ENCODE measurements around the gene HK1. TPM values are rescaled to one million over a fixed set of nuclear protein-coding genes. Genes with fewer than 3 reads are reported as not detected.

The HK1 gene
- total and polyA plus RNA-seq, 2 of the 13 experiments (the other 11 are each of a cell fraction or from before 2014, with no cell fraction given), result 0.29 to 1.5 TPM

DNA sequence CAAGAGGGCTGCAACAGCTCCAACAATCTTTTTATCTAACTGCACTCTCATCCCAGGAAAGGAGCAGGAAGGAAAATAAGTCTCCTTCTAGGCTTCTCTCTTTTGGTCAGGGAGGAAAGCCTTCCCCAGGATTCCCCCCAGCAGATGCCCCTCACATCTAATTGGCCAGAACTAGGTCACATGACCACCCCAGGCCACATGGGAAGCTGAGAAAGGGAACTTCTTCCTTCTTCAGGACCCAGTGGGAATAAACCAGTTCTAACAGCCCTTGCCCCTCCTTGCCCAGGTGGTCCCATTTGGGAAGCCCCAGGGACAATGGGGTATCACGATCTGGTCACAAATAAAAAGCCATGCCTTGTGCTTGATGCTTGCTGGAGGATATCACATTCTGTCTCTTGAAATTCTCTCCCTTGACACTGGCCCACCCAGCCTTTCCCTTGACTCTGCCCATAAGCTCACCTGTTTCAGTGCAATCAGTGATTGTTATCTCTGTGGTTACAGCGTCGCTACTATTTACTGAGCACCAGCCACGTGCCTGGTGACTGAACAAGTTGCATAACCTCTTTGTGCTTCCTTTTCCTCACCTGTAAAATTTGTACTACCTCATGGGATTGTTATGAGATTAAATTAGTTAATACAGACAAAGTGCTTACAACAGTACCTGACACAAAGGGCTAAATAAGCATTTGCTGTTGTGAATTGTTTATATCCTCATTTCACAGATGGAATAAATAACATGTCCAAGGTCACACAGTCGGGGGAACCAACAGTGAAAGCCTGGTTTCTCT lies 147.4 kb downstream of the HK1 start (continued):
- TF ChIP-seq, protein P1, sequence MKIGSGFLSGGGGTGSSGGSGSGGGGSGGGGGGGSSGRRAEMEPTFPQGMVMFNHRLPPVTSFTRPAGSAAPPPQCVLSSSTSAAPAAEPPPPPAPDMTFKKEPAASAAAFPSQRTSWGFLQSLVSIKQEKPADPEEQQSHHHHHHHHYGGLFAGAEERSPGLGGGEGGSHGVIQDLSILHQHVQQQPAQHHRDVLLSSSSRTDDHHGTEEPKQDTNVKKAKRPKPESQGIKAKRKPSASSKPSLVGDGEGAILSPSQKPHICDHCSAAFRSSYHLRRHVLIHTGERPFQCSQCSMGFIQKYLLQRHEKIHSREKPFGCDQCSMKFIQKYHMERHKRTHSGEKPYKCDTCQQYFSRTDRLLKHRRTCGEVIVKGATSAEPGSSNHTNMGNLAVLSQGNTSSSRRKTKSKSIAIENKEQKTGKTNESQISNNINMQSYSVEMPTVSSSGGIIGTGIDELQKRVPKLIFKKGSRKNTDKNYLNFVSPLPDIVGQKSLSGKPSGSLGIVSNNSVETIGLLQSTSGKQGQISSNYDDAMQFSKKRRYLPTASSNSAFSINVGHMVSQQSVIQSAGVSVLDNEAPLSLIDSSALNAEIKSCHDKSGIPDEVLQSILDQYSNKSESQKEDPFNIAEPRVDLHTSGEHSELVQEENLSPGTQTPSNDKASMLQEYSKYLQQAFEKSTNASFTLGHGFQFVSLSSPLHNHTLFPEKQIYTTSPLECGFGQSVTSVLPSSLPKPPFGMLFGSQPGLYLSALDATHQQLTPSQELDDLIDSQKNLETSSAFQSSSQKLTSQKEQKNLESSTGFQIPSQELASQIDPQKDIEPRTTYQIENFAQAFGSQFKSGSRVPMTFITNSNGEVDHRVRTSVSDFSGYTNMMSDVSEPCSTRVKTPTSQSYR (CRISPR knock-in tag; IDR thresholded peaks at IDR 0.05; ENCODE audit: borderline replicate concordance), result peak; percentile 50; the same call in 1 of the 2 replicates
- TF ChIP-seq FOXA3 (CRISPR knock-in tag; IDR thresholded peaks at IDR 0.05) (peak; percentile 95), NR3C1 (CRISPR knock-in tag; IDR thresholded peaks at IDR 0.05) (no peak), ZNF274 (CRISPR knock-in tag; IDR thresholded peaks at IDR 0.05) (no peak), CREM (IDR thresholded peaks at IDR 0.05) (peak; percentile 57), CREM (CRISPR knock-in tag; IDR thresholded peaks at IDR 0.05) (no peak), ZNF557 (CRISPR knock-in tag; IDR thresholded peaks at IDR 0.05) (no peak), MAFG (CRISPR knock-in tag; IDR thresholded peaks at IDR 0.05) (no peak), BRD4 (CRISPR knock-in tag; IDR thresholded peaks at IDR 0.05) (no peak), HNF4A (CRISPR knock-in tag; IDR thresholded peaks at IDR 0.05) (peak; percentile 63), CCAR2 (optimal IDR thresholded peaks at IDR 0.05; ENCODE audit: low read depth, low read length) (no peak)
- TF ChIP-seq, protein P2, sequence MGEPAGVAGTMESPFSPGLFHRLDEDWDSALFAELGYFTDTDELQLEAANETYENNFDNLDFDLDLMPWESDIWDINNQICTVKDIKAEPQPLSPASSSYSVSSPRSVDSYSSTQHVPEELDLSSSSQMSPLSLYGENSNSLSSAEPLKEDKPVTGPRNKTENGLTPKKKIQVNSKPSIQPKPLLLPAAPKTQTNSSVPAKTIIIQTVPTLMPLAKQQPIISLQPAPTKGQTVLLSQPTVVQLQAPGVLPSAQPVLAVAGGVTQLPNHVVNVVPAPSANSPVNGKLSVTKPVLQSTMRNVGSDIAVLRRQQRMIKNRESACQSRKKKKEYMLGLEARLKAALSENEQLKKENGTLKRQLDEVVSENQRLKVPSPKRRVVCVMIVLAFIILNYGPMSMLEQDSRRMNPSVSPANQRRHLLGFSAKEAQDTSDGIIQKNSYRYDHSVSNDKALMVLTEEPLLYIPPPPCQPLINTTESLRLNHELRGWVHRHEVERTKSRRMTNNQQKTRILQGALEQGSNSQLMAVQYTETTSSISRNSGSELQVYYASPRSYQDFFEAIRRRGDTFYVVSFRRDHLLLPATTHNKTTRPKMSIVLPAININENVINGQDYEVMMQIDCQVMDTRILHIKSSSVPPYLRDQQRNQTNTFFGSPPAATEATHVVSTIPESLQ (CRISPR knock-in tag; conservative IDR thresholded peaks at IDR 0.05), result no peak
- TF ChIP-seq, protein P3, sequence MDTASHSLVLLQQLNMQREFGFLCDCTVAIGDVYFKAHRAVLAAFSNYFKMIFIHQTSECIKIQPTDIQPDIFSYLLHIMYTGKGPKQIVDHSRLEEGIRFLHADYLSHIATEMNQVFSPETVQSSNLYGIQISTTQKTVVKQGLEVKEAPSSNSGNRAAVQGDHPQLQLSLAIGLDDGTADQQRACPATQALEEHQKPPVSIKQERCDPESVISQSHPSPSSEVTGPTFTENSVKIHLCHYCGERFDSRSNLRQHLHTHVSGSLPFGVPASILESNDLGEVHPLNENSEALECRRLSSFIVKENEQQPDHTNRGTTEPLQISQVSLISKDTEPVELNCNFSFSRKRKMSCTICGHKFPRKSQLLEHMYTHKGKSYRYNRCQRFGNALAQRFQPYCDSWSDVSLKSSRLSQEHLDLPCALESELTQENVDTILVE (CRISPR knock-in tag; IDR thresholded peaks at IDR 0.05), result peak; percentile 82
- TF ChIP-seq, protein P4, sequence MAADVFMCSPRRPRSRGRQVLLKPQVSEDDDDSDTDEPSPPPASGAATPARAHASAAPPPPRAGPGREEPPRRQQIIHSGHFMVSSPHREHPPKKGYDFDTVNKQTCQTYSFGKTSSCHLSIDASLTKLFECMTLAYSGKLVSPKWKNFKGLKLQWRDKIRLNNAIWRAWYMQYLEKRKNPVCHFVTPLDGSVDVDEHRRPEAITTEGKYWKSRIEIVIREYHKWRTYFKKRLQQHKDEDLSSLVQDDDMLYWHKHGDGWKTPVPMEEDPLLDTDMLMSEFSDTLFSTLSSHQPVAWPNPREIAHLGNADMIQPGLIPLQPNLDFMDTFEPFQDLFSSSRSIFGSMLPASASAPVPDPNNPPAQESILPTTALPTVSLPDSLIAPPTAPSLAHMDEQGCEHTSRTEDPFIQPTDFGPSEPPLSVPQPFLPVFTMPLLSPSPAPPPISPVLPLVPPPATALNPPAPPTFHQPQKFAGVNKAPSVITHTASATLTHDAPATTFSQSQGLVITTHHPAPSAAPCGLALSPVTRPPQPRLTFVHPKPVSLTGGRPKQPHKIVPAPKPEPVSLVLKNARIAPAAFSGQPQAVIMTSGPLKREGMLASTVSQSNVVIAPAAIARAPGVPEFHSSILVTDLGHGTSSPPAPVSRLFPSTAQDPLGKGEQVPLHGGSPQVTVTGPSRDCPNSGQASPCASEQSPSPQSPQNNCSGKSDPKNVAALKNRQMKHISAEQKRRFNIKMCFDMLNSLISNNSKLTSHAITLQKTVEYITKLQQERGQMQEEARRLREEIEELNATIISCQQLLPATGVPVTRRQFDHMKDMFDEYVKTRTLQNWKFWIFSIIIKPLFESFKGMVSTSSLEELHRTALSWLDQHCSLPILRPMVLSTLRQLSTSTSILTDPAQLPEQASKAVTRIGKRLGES (CRISPR knock-in tag; IDR thresholded peaks at IDR 0.05; ENCODE audit: borderline replicate concordance), result peak; percentile 99

Measured in HepG2 (cell line).